Prostate gland (tissue), 2 donors: ENCODE data around the gene DCTD. TPM values are rescaled to one million over a fixed set of nuclear protein-coding genes. Genes with fewer than 3 reads are reported as not detected.

Experiments used
- DNase-seq: peaks from one replicate; pipeline ENCODE4 v3.0.0-alpha.2; 2019; ENCODE audit warnings: low spot score
- H3K27ac ChIP-seq, 2 donors: fragments of 200-600 bp; sonication (generic); 2 replicates each; pipeline ENCODE4 v1.5.1; 2017 to 2019
- H3K27me3 ChIP-seq: fragments of 200-600 bp; sonication (generic); replicated peaks from 2 replicates; pipeline ENCODE4 v1.5.1; 2019; ENCODE audit not compliant: insufficient read depth
- H3K36me3 ChIP-seq, 2 donors: fragments of 200-600 bp; sonication (generic); 1 replicate in 1 of 2; 2 replicates in 1 of 2; pipeline versions ENCODE4 v1.5.1 to v1.8.1; 2017 to 2019
- H3K4me1 ChIP-seq: fragments of 200-600 bp; sonication (generic); replicated peaks from 2 replicates; pipeline ENCODE4 v1.5.1; 2019
- H3K4me3 ChIP-seq, 2 donors: fragments of 200-600 bp; sonication (generic); 2 replicates each; pipeline ENCODE4 v1.5.1; 2017 to 2019
- H3K9me3 ChIP-seq: fragments of 200-600 bp; sonication (generic); 2 replicates; pipeline ENCODE4 v1.5.1; 2017
- POLR2A ChIP-seq: fragments of 450-650 bp; IDR thresholded peaks from one replicate; pipeline ENCODE4 v1.6.1; 2016; ENCODE audit warnings: antibody characterized with exemption, mild to moderate bottlenecking
- POLR2AphosphoS5 ChIP-seq: sonication (generic); formaldehyde crosslinking; IDR thresholded peaks from one replicate; pipeline ENCODE4 v1.6.1; 2017; ENCODE audit warnings: antibody characterized with exemption
- WGBS: methylation state at CpG from one replicate; pipeline ENCODE4 v1.1.5; 2018; 5-methylcytosine and 5-hydroxymethylcytosine counted together
- intact Hi-C: fragments of 100-400 bp; cut with DNase I; formaldehyde crosslinking; loops from one replicate; pipeline ENCODE4 v1.14.2; 2022
- total RNA-seq, 2 donors: library from RNA; depleted of rRNA; stranded (reverse); fragments of >200 nt; gene quantifications; one replicate each; pipeline ENCODE4 v1.1.0, GENCODE V29; 2016
- TF ChIP-seq, protein P1 (sequence below), 4 experiments: fragments of 200-600 bp in 2 of 4; fragments of 450-650 bp in 2 of 4; sonication (generic) in 2 of 4; IDR thresholded peaks; 1 replicate in 3 of 4; 2 replicates in 1 of 4; pipeline ENCODE4 v1.5.1; 2016 to 2019; ENCODE audit warnings: antibody characterized with exemption in 4 of 4, mild to moderate bottlenecking in 2 of 4, moderate library complexity in 2 of 4

DCTD gene
- total RNA-seq, 2 donors from 2014 or later = 62.3 to 69.5 TPM

DNA sequence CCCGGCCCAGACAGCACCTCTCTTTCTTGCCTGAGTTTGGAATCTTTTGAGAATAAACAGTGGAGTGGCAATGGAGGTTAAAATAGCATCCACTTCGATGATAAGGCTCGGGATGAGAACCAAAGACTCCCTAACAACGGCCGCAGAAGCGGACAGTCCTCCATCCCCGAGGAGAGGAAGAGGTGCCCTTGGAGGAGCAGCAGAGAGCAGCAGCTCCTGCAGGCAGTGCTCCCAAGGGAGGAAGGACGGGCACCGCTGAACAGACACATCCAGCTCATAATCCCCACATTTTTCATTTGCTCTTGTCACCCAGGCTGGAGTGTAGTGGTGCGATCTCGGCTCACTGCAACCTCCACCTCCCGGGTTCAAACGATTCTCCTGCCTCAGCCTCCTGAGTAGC lies 61.3 kb downstream of the DCTD start:
- Histone ChIP-seq H3K27me3 (no peaks in the 10 kb centered on the region), H3K4me1 (no peaks in the 10 kb centered on the region), H3K4me3 (no peak overlapping the region), H3K27ac (no peak overlapping the region), H3K9me3 (no peaks in the 10 kb centered on the region), H3K36me3 (no peaks in the 10 kb centered on the region)
- intact Hi-C loops = no loop called here
- no peak for DNase-seq
- 92% methylated on average over 13 of the region's 13 CpGs for WGBS
- TF ChIP-seq POLR2A = no peak
- no peak for TF ChIP-seq POLR2AphosphoS5
- TF ChIP-seq, protein P1, sequence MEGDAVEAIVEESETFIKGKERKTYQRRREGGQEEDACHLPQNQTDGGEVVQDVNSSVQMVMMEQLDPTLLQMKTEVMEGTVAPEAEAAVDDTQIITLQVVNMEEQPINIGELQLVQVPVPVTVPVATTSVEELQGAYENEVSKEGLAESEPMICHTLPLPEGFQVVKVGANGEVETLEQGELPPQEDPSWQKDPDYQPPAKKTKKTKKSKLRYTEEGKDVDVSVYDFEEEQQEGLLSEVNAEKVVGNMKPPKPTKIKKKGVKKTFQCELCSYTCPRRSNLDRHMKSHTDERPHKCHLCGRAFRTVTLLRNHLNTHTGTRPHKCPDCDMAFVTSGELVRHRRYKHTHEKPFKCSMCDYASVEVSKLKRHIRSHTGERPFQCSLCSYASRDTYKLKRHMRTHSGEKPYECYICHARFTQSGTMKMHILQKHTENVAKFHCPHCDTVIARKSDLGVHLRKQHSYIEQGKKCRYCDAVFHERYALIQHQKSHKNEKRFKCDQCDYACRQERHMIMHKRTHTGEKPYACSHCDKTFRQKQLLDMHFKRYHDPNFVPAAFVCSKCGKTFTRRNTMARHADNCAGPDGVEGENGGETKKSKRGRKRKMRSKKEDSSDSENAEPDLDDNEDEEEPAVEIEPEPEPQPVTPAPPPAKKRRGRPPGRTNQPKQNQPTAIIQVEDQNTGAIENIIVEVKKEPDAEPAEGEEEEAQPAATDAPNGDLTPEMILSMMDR (IDR thresholded peaks at IDR 0.05) = no peak

DNA sequence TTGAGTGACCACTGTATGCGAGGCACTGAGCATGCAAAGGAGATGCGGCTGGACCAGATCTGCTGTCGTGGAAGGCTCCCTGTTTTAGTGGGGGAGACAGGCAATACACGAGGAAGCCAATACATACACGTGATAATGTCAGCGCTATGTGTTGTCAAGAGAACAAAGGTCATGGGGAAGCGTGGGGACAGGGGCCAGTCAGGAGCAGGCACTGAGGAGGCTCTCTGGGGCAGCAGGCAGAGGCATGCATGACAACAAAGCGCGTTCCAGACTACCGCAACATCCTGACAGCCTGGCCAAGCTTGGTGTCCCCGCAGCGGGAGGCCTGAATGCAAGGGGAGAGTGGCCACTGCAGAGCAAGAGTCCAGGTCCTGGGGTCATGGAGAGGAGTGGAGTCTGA lies 61.9 kb downstream of the DCTD start:
- intact Hi-C loops = no loop called here

DNA sequence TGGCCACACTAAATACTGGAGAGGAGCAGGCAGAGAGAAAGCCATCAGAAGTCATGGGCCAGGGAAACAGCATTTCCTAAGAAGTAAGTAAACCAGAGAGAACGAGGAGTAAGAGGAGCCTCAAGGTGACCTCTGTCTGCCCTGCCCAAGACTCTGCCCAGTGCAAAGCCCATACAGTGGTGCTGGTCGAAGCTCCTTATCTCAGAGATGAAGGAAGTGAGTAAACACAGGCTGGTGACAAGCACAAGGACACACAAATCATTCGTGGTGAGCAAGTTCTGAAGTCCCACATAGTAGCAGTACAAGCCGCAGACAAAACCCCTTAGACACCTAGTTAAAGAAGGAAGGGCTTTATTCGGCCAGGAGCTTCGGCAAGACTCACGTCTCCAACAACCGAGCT lies 62.7 kb downstream of the DCTD start:
- WGBS = 88% methylated on average over 8 of the region's 8 CpGs
- intact Hi-C loops = no loop called here

More for the DNA sequence above, 61.9 kb downstream of the DCTD start:
- no peaks in the 10 kb centered on the region for H3K36me3 ChIP-seq
- TF ChIP-seq, protein P1 (IDR thresholded peaks at IDR 0.05) = no peak
- no peak for TF ChIP-seq POLR2A
- no peak for TF ChIP-seq POLR2AphosphoS5
- no peaks in the 10 kb centered on the region for H3K9me3 ChIP-seq
- no peak for DNase-seq
- no peaks in the 10 kb centered on the region for H3K4me1 ChIP-seq
- H3K27ac ChIP-seq = no peak overlapping the region
- no peaks in the 10 kb centered on the region for H3K27me3 ChIP-seq
- WGBS = 93% methylated on average over 12 of the region's 12 CpGs
- H3K4me3 ChIP-seq = no peak overlapping the region

DNA sequence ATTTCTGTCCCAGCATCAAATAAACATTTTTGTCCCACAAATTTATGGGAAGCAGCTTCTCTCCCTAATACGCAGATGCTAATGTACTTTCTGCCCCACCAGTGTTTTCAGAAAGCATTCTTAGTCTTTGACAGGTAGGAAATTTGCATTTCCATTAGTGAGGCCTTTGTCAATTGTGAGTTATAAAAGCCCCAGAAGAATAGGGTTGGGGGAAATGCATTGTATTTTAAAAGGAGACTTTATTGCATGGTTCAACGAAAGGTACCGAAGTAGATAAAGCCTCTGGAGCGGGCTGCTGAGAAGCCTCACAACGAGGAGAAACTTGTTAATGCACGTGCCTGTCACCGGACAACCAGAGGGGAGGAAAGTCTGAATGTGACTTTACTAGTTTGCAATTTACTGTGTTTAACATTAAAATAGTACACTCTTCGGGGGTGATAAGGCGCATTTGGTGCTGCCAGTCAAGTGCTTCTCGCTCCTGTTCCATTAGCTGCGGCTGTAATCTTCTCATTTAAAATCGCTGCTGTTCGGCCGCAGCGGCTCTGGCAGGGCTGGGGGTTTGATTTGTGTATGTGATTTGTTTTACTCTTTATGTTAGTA lies 63.4 kb downstream of the DCTD start:
- Histone ChIP-seq H3K27ac (no peak overlapping the region), H3K27me3 (no peaks in the 10 kb centered on the region), H3K4me3 (no peak overlapping the region), H3K4me1 (no peaks in the 10 kb centered on the region), H3K36me3 (no peaks in the 10 kb centered on the region), H3K9me3 (no peaks in the 10 kb centered on the region)
- intact Hi-C loops = no loop called here
- TF ChIP-seq POLR2AphosphoS5 (no peak), POLR2A (no peak)
- TF ChIP-seq, protein P1 (IDR thresholded peaks at IDR 0.05) = no peak
- WGBS = 56% methylated on average over 15 of the region's 15 CpGs
- no peak for DNase-seq

More for the DNA sequence above, 62.7 kb downstream of the DCTD start:
- no peak overlapping the region for H3K4me3 ChIP-seq
- no peak overlapping the region for H3K27ac ChIP-seq
- no peaks in the 10 kb centered on the region for H3K27me3 ChIP-seq
- H3K36me3 ChIP-seq = no peaks in the 10 kb centered on the region
- H3K9me3 ChIP-seq = no peaks in the 10 kb centered on the region
- no peaks in the 10 kb centered on the region for H3K4me1 ChIP-seq
- no peak for DNase-seq
- TF ChIP-seq POLR2A = no peak
- TF ChIP-seq, protein P1 (IDR thresholded peaks at IDR 0.05) = no peak
- no peak for TF ChIP-seq POLR2AphosphoS5

DNA sequence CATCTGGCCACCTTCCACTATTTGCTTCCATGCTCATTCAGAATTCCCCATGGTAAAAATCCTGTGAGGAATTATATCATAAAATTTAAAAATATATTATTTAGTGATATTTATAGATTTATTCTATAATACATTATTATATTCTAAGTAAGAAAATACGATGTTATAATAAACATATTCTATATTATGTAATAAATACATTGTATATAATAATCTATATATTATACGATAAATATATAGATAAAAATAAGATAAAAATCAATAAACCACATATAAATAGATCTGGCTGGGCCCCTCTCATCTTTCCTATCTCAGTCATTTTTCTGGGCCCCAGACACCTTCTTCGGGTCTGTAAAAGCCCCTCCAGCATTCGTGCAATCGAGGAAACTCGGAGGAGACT lies 68.5 kb downstream of the DCTD start:
- no peaks in the 10 kb centered on the region for H3K4me1 ChIP-seq

More for the DNA sequence above, 68.5 kb downstream of the DCTD start:
- Histone ChIP-seq H3K27me3 (no peaks in the 10 kb centered on the region), H3K27ac (no peak overlapping the region), H3K4me3 (no peak overlapping the region), H3K36me3 (no peaks in the 10 kb centered on the region), H3K9me3 (no peaks in the 10 kb centered on the region)
- intact Hi-C loops = no loop called here
- no peak for DNase-seq
- TF ChIP-seq POLR2A = no peak
- TF ChIP-seq POLR2AphosphoS5 = no peak
- TF ChIP-seq, protein P1 (IDR thresholded peaks at IDR 0.05) = no peak
- 90% methylated on average over 6 of the region's 6 CpGs for WGBS
